Endothelial cell of umbilical vein (primary cell): ENCODE data around the gene DHRS12. TPM values are rescaled to one million over a fixed set of nuclear protein-coding genes. Genes with fewer than 3 reads are reported as not detected.

ENCODE experiments used
- BruUV-seq: library from RNA; stranded (reverse); fragments of 400-500 nt; replicated peaks from 2 replicates; lab custom pipeline; 2021; lab: Mats Ljungman, UMichigan
- CTCF ChIA-PET: fragments of 300-600, 350-600 bp; sonication (Branson Sonifier 250); formaldehyde crosslinking; loops from one replicate; lab custom pipeline; 2021; ENCODE audit warnings: antibody characterized with exemption, inconsistent platforms; lab: Charles Lee
- POLR2A ChIA-PET: fragments of 300-600, 350-600 bp; sonication (Branson Sonifier 250); formaldehyde crosslinking; loops from one replicate; lab custom pipeline; 2021; ENCODE audit warnings: antibody characterized with exemption, inconsistent platforms; lab: Charles Lee
- DNase-seq: peaks from one replicate; pipeline ENCODE4 v3.0.0-alpha.2; 2011; ENCODE audit warnings: low read depth, low spot score
- FAIRE-seq: peaks from 2 replicates; lab custom pipeline; 2011; peaks lifted over from hg19 to GRCh38; lab: Jason Lieb, UNC
- H2AFZ ChIP-seq: 2 replicates; pipeline ENCODE4 v1.6.0; 2012; ENCODE audit warnings: low read depth, low read length, control low read depth, inconsistent platforms
- H3K27ac ChIP-seq: 2 replicates; pipeline ENCODE4 v1.5.1; 2011; ENCODE audit warnings: low read depth, mild to moderate bottlenecking, control low read depth, low read length, moderate library complexity; ENCODE audit not compliant: insufficient read depth
- H3K27me3 ChIP-seq, 2 experiments: 2 replicates each; pipeline versions ENCODE4 v1.6.0 to v1.6.1; 2011; ENCODE audit warnings: low read length in 2 of 2, mixed read lengths in 1 of 2; ENCODE audit not compliant: control insufficient read depth in 2 of 2, insufficient read depth in 2 of 2
- H3K36me3 ChIP-seq, 2 experiments: 2 replicates in 1 of 2; 3 replicates in 1 of 2; pipeline ENCODE4 v1.5.1; 2011; ENCODE audit warnings: low read length in 2 of 2, mild to moderate bottlenecking in 1 of 2, moderate library complexity in 1 of 2; ENCODE audit not compliant: control insufficient read depth in 2 of 2, insufficient read depth in 2 of 2; ENCODE audit errors: extremely low read depth in 1 of 2
- H3K4me1 ChIP-seq: 3 replicates; pipeline ENCODE4 v1.5.1; 2011; ENCODE audit warnings: mild to moderate bottlenecking, low read length; ENCODE audit not compliant: control insufficient read depth, insufficient read depth; ENCODE audit errors: extremely low read depth
- H3K4me2 ChIP-seq: 2 replicates; pipeline ENCODE4 v1.6.1; 2011; ENCODE audit warnings: low read length, control low read depth, mixed read lengths; ENCODE audit not compliant: insufficient read depth
- H3K4me3 ChIP-seq, 3 experiments: fragments of 200-600 bp in 1 of 3; sonication (generic), shearing (Covaris generic) in 1 of 3; replicated peaks in 1 of 3; 2 replicates each; pipeline ENCODE4 v1.5.1; 2011 to 2016; ENCODE audit warnings: control low read depth in 3 of 3, low read length in 3 of 3, mild to moderate bottlenecking in 2 of 3, inconsistent platforms in 1 of 3, low read depth in 1 of 3, moderate library complexity in 1 of 3; ENCODE audit not compliant: insufficient read depth in 1 of 3
- H3K79me2 ChIP-seq: 2 replicates; pipeline ENCODE4 v1.6.0; 2012; ENCODE audit warnings: low read length, inconsistent platforms; ENCODE audit not compliant: control insufficient read depth, insufficient read depth
- H3K9ac ChIP-seq: replicated peaks from 2 replicates; pipeline ENCODE3; 2011; ENCODE audit warnings: low read length, control low read depth; ENCODE audit not compliant: insufficient read depth; ENCODE audit errors: extremely low read depth
- H3K9me1 ChIP-seq: replicated peaks from 3 replicates; pipeline ENCODE4 v1.6.0; 2011; ENCODE audit warnings: mild to moderate bottlenecking, low read length; ENCODE audit not compliant: control insufficient read depth, insufficient read depth; ENCODE audit errors: extremely low read depth
- H3K9me3 ChIP-seq: replicated peaks from 2 replicates; pipeline ENCODE4 v1.5.1; 2012; ENCODE audit warnings: low read length, inconsistent platforms; ENCODE audit not compliant: control insufficient read depth, insufficient read depth
- H4K20me1 ChIP-seq: replicated peaks from 2 replicates; pipeline ENCODE3; 2011; ENCODE audit warnings: mild to moderate bottlenecking, low read length; ENCODE audit not compliant: control insufficient read depth, insufficient read depth; ENCODE audit errors: extremely low read depth
- CTCF ChIP-seq, 2 donors: IDR thresholded peaks; 1 replicate in 1 of 2; 2 replicates in 1 of 2; pipeline ENCODE4 v1.5.1; 2011; ENCODE audit warnings: low read length in 2 of 2, mild to moderate bottlenecking in 2 of 2, moderate library complexity in 2 of 2, control low read depth in 1 of 2, inconsistent platforms in 1 of 2, low read depth in 1 of 2; ENCODE audit not compliant: insufficient read depth in 1 of 2; ENCODE audit errors: extremely low read depth in 1 of 2
- EZH2 ChIP-seq: IDR thresholded peaks from 2 replicates; pipeline ENCODE4 v1.6.1; 2012; ENCODE audit warnings: borderline replicate concordance, low read depth, mild to moderate bottlenecking, moderate library complexity, low read length, inconsistent platforms; ENCODE audit not compliant: severe bottlenecking
- FOS ChIP-seq: IDR thresholded peaks from 2 replicates; pipeline ENCODE4 v1.6.1; 2011; ENCODE audit warnings: mild to moderate bottlenecking, low read length, moderate library complexity, borderline replicate concordance; ENCODE audit not compliant: insufficient read depth
- GATA2 ChIP-seq: IDR thresholded peaks from 2 replicates; pipeline ENCODE4 v1.7.0; 2011; ENCODE audit warnings: low read depth, mild to moderate bottlenecking, moderate library complexity, mixed read lengths, low read length; ENCODE audit not compliant: insufficient read length, insufficient read depth
- JUN ChIP-seq: IDR thresholded peaks from 2 replicates; pipeline ENCODE4 v1.6.1; 2011; ENCODE audit warnings: borderline replicate concordance, low read depth; ENCODE audit not compliant: insufficient read length, insufficient read depth
- MAX ChIP-seq: IDR thresholded peaks from 2 replicates; pipeline ENCODE4 v1.6.1; 2011; ENCODE audit not compliant: insufficient read depth, insufficient read length
- MYC ChIP-seq: IDR thresholded peaks from one replicate; pipeline ENCODE4 v1.6.1; 2011; ENCODE audit warnings: mild to moderate bottlenecking, low read depth, low read length
- POLR2A ChIP-seq: IDR thresholded peaks from 2 replicates; pipeline ENCODE4 v1.6.1; 2012; ENCODE audit warnings: low read depth, mild to moderate bottlenecking, control low read depth, low read length
- POLR2AphosphoS5 ChIP-seq: IDR thresholded peaks from 2 replicates; pipeline ENCODE4 v1.6.1; 2012; ENCODE audit warnings: low read depth, mild to moderate bottlenecking, control low read depth, low read length, moderate library complexity; ENCODE audit not compliant: insufficient read depth
- dilution Hi-C: fragments of 300-500 bp; cut with MboI; formaldehyde crosslinking; loops from one replicate; pipeline ENCODE4 v1.15.0; 2019; ENCODE audit warnings: low sequenced_read_pairs; ENCODE audit not compliant: extremely low pct_ligation_motif_present
- intact Hi-C: fragments of 100-400 bp; cut with micrococcal nuclease; formaldehyde crosslinking; loops from one replicate; pipeline ENCODE4 v1.10.0; 2022
- polyA plus RNA-seq, 4 experiments: library from polyadenylated mRNA; depleted of rRNA in 3 of 4; stranded (reverse) in 3 of 4; unstranded in 1 of 4; fragments of >200 nt; gene quantifications; 2 replicates each; pipeline versions ENCODE4 v1.2.1 to v1.2.3, GENCODE V29; 2011 to 2012; ENCODE audit warnings: missing spikeins in 1 of 4
- total RNA-seq: library from RNA; stranded (reverse); gene quantifications from 2 replicates; pipeline ENCODE4 v1.2.3, GENCODE V29; 2021

Gene DHRS12
- total and polyA plus RNA-seq, 2 donors (not counting 3 experiments of a cell fraction or from before 2014, with no cell fraction given): 8.9 to 9.1 TPM

- Histone ChIP-seq H3K9ac (no peak overlapping the region), H3K4me2 (no peak overlapping the region), H3K9me1 (no peaks in the 10 kb centered on the region), H3K36me3 (no peaks in the 10 kb centered on the region), H3K4me1 (peaks cover 9% of the 10 kb centered on the region), H3K27ac (no peak overlapping the region), H3K4me3 (no peak overlapping the region), H3K79me2 (no peaks in the 10 kb centered on the region), H3K9me3 (no peaks in the 10 kb centered on the region), H2AFZ (no peak overlapping the region), H3K27me3 (peaks cover 5 to 6% of the 10 kb centered on the region in 2 experiments), H4K20me1 (no peaks in the 10 kb centered on the region)
- TF ChIP-seq POLR2A: no peak
- TF ChIP-seq FOS: no peak
- TF ChIP-seq MAX: no peak
- no peak for TF ChIP-seq JUN
- TF ChIP-seq POLR2AphosphoS5: no peak
- TF ChIP-seq MYC: no peak
- no peak for TF ChIP-seq CTCF (IDR thresholded peaks at IDR 0.05; ENCODE audit: extremely low read depth in 1 of 2, insufficient read depth in 1 of 2, low read depth in 1 of 2, low read length in 2 of 2)
- TF ChIP-seq EZH2: no peak
- no peak for TF ChIP-seq GATA2
- no TSS peak for BruUV-seq
- DNase-seq (no peak), FAIRE-seq (no peak)
- ChIA-PET CTCF (interaction anchor here (2.4 to 3.5 kb wide), 2 partner anchors 12 to 281 kb away, joined by 15 to 29 read pairs; partner anchors contain the start of gene NEK5), POLR2A (no interaction called here)
- intact Hi-C loops: no loop called here
- dilution Hi-C loops: no loop called here
Measured at GRCh38 chr13:51846756-51847155, 42.8 kb upstream of the DHRS12 start.
